Trophoblast cell (in vitro differentiated cells and primary cell): ENCODE measurements around the gene PTGIR.

Experiments
- DNase-seq, 2 donors: peaks; one replicate each; pipeline ENCODE4 v3.0.0-alpha.2; 2016
- H2AFZ ChIP-seq: 2 replicates; pipeline ENCODE4 v1.6.1; 2013; ENCODE audit warnings: low read length, moderate library complexity, mild to moderate bottlenecking; ENCODE audit not compliant: insufficient read depth, poor library complexity
- H2AK5ac ChIP-seq: 2 replicates; pipeline ENCODE4 v1.6.1; 2013; ENCODE audit warnings: mild to moderate bottlenecking, low read length
- H2BK120ac ChIP-seq: 2 replicates; pipeline ENCODE4 v1.6.1; 2013; ENCODE audit warnings: low read length, mild to moderate bottlenecking, moderate library complexity; ENCODE audit not compliant: insufficient read depth, poor library complexity
- H2BK12ac ChIP-seq: 2 replicates; pipeline ENCODE4 v1.6.1; 2013; ENCODE audit warnings: mild to moderate bottlenecking, low read length, moderate library complexity
- H2BK5ac ChIP-seq: 2 replicates; pipeline ENCODE4 v1.6.1; 2013; ENCODE audit warnings: low read length, low read depth, moderate library complexity, mild to moderate bottlenecking; ENCODE audit not compliant: poor library complexity
- H3K14ac ChIP-seq: 2 replicates; pipeline ENCODE4 v1.6.1; 2013; ENCODE audit warnings: mild to moderate bottlenecking, low read length
- H3K18ac ChIP-seq: 2 replicates; pipeline ENCODE4 v1.6.1; 2013; ENCODE audit warnings: mild to moderate bottlenecking, low read length
- H3K23ac ChIP-seq: 2 replicates; pipeline ENCODE4 v1.6.1; 2013; ENCODE audit warnings: low read length
- H3K27ac ChIP-seq: 2 replicates; pipeline ENCODE4 v1.5.1; 2013; ENCODE audit warnings: low read depth, mild to moderate bottlenecking, inconsistent platforms, low read length, moderate library complexity
- H3K27me3 ChIP-seq: 2 replicates; pipeline ENCODE4 v1.6.1; 2013; ENCODE audit warnings: inconsistent platforms, mild to moderate bottlenecking, low read length, moderate library complexity; ENCODE audit not compliant: insufficient read depth
- H3K36me3 ChIP-seq, 2 experiments: 1 replicate in 1 of 2; 2 replicates in 1 of 2; pipeline ENCODE4 v1.6.1; 2013; ENCODE audit warnings: low read length in 2 of 2, mild to moderate bottlenecking in 2 of 2, moderate library complexity in 1 of 2; ENCODE audit not compliant: insufficient read depth in 2 of 2, control insufficient read depth in 1 of 2
- H3K4ac ChIP-seq: 2 replicates; pipeline ENCODE4 v1.6.1; 2013; ENCODE audit warnings: low read depth, mild to moderate bottlenecking, low read length, moderate library complexity
- H3K4me1 ChIP-seq, 2 experiments: 1 replicate in 1 of 2; 2 replicates in 1 of 2; pipeline ENCODE4 v1.6.1; 2013; ENCODE audit warnings: low read length in 2 of 2, mild to moderate bottlenecking in 2 of 2, moderate library complexity in 1 of 2; ENCODE audit not compliant: insufficient read depth in 2 of 2, control insufficient read depth in 1 of 2
- H3K4me2 ChIP-seq: 2 replicates; pipeline ENCODE4 v1.6.1; 2013; ENCODE audit warnings: inconsistent platforms, mild to moderate bottlenecking, low read length, moderate library complexity
- H3K4me3 ChIP-seq: 2 replicates; pipeline ENCODE4 v1.5.1; 2013; ENCODE audit warnings: mild to moderate bottlenecking, low read depth, low read length, inconsistent platforms
- H3K79me1 ChIP-seq: one replicate; pipeline ENCODE4 v1.6.1; 2013; ENCODE audit warnings: low read length
- H3K79me2 ChIP-seq: 2 replicates; pipeline ENCODE4 v1.6.1; 2013; ENCODE audit warnings: low read length, mild to moderate bottlenecking; ENCODE audit not compliant: control insufficient read depth, insufficient read depth, poor library complexity
- H3K9ac ChIP-seq: 2 replicates; pipeline ENCODE4 v1.6.1; 2013; ENCODE audit warnings: mild to moderate bottlenecking, low read length
- H3K9me3 ChIP-seq: 2 replicates; pipeline ENCODE4 v1.6.1; 2013; ENCODE audit warnings: low read depth, mild to moderate bottlenecking, control low read depth, inconsistent platforms, low read length; ENCODE audit not compliant: insufficient read depth
- H4K12ac ChIP-seq: 2 replicates; pipeline ENCODE4 v1.6.1; 2013; ENCODE audit warnings: low read depth, mild to moderate bottlenecking, low read length, moderate library complexity
- H4K8ac ChIP-seq: 2 replicates; pipeline ENCODE4 v1.6.1; 2013; ENCODE audit warnings: low read depth, mild to moderate bottlenecking, low read length, moderate library complexity
- H4K91ac ChIP-seq: one replicate; pipeline ENCODE4 v1.6.1; 2013; ENCODE audit warnings: low read depth, mild to moderate bottlenecking, low read length, moderate library complexity
- WGBS: extraction: QIAGEN DNeasy Blood & Tissue Kit; methylation state at CpG from one replicate; pipeline ENCODE4 v1.1.7; 2013; ENCODE audit warnings: missing lambda C conversion rate; ENCODE audit not compliant: insufficient read length, insufficient coverage; ENCODE audit errors: extremely low coverage; 5-methylcytosine and 5-hydroxymethylcytosine counted together

PTGIR gene

DNA sequence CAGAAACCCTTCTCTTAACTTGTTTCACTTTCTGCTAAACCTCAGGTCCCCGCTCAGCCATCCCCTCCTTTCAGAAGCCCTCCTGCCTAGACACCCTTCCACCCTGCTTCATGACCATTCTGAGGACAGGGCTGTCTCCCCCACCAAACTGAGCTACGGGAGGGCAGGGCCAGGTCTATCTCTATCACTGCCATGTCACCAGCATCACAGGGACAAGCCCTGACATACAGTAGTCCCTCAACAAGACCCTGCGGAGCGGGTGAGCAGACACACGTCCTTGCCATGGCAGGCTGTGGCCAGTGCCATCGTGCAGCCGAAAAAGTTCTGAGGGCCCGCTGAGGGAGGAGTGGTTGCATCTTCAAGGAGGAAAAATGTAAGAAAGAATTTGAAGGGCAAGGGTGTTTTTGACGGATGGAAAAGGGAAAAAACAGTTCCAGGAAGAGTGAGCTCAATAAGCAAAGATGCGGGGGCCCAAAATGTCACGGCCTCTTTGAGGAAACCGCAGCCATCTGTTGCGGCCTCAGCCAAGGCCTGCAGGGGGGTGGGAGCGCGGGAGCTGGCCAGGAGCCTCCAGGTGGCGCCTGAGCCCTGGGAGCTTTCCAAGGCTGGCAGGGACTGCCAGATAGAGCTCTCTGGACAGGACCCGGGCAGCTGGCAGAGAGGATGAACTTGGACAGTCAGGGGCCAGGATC is 8.1 kb downstream of the PTGIR start:
- H4K12ac ChIP-seq, result no peak overlapping the region
- H3K4me3 ChIP-seq, result no peak overlapping the region
- no peak overlapping the region for H3K18ac ChIP-seq
- H3K9me3 ChIP-seq, result peaks cover 2% of the 10 kb centered on the region
- no peaks in the 10 kb centered on the region for H3K36me3 ChIP-seq
- H3K27ac ChIP-seq, result no peak overlapping the region
- H2AFZ ChIP-seq, result no peak overlapping the region
- no peak overlapping the region for H4K91ac ChIP-seq
- no peak overlapping the region for H3K4me2 ChIP-seq
- H3K79me2 ChIP-seq, result no peaks in the 10 kb centered on the region
- peaks cover 4% of the 10 kb centered on the region for H3K79me1 ChIP-seq
- no peaks in the 10 kb centered on the region for H3K27me3 ChIP-seq
- H3K23ac ChIP-seq, result no peak overlapping the region
- H2BK12ac ChIP-seq, result no peak overlapping the region
- peaks cover 9 to 12% of the 10 kb centered on the region in 2 experiments for H3K4me1 ChIP-seq
- H3K9ac ChIP-seq, result no peak overlapping the region
- H2BK120ac ChIP-seq, result no peak overlapping the region
- H4K8ac ChIP-seq, result no peak overlapping the region
- no peak overlapping the region for H2AK5ac ChIP-seq
- no peak overlapping the region for H2BK5ac ChIP-seq
- no peak overlapping the region for H3K4ac ChIP-seq
- peak; percentile 27 to 53 for DNase-seq
- H3K14ac ChIP-seq, result no peak overlapping the region
- WGBS, result no CpG with 5 or more reads among the region's 17 CpGs

DNA sequence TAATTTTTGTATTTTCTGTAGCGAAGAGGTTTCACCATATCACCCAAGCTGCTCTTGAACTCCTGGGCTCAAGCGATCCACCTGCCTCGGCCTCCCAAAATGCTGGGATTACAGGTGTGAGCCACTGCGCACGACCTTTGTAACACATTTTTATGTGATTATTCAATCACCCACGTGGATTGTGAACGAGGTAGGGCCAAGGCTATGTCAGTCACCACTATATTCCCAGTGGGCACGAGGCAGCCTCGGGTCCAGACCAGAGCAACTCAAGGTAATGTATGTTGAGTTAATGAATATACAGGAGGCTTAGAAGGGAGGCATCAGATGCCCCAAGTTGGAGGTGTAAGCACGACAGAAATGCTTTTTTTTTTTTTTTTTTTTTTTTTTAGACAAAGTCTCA is 8.9 kb downstream of the PTGIR start:
- H2AFZ ChIP-seq, result no peak overlapping the region

DNA sequence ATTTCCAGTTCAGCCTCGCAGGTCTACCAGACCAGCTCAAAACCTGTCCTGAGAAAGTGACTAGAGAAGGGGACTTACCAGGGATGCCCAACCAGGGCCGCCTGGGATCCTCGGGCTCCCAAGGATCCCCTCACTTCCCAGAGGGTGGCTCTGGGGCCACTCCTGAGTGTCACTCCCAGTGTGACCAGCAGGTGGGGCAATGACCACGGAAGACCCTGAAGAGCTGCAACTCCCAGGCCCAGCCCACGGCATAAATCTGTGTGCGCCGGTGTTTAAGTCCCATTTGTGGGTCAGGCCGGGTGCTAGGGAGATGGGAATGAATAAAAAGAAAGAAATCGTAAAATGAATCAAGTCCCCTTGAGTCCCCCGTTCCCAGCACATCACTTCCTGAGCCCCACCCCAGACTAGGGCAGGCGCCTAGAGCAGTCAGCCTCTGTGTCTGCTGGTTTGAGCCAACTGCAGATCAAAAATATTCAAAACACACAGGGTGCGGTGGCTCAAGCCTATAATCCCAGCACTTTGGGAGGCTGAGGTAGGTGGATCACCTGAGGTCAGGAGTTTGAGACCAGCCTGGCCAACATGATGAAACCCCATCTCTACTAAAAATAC is 10.7 kb downstream of the PTGIR start:
- Histone ChIP-seq H3K79me2 (no peaks in the 10 kb centered on the region), H3K23ac (no peak overlapping the region), H3K4me2 (no peak overlapping the region), H2BK120ac (no peak overlapping the region), H3K27ac (no peak overlapping the region), H4K12ac (no peak overlapping the region), H2BK5ac (no peak overlapping the region), H4K91ac (no peak overlapping the region), H3K79me1 (no peaks in the 10 kb centered on the region), H2AK5ac (no peak overlapping the region), H4K8ac (no peak overlapping the region), H3K4me1 (no peaks in the 10 kb centered on the region), H3K27me3 (no peaks in the 10 kb centered on the region), H3K36me3 (peaks cover 17 to 19% of the 10 kb centered on the region in 2 experiments), H2AFZ (no peak overlapping the region), H3K14ac (no peak overlapping the region), H3K4ac (no peak overlapping the region), H3K9me3 (peaks cover 2% of the 10 kb centered on the region), H3K4me3 (no peak overlapping the region), H3K9ac (no peak overlapping the region), H3K18ac (no peak overlapping the region), H2BK12ac (no peak overlapping the region)
- peak; percentile 61 to 84 for DNase-seq
- WGBS, result no CpG with 5 or more reads among the region's 12 CpGs

More for the DNA sequence above, 8.9 kb downstream of the PTGIR start:
- no peak overlapping the region for H3K14ac ChIP-seq
- no peak overlapping the region for H3K27ac ChIP-seq
- no peak overlapping the region for H3K18ac ChIP-seq
- no peak overlapping the region for H3K4me3 ChIP-seq
- no peak overlapping the region for H4K91ac ChIP-seq
- H3K4ac ChIP-seq, result no peak overlapping the region
- H3K79me1 ChIP-seq, result no peaks in the 10 kb centered on the region
- peaks cover 3% of the 10 kb centered on the region in 2 experiments for H3K36me3 ChIP-seq
- H4K12ac ChIP-seq, result no peak overlapping the region
- WGBS, result no CpG with 5 or more reads among the region's 10 CpGs
- no peak overlapping the region for H2BK5ac ChIP-seq
- peaks cover 2% of the 10 kb centered on the region for H3K9me3 ChIP-seq
- H3K4me2 ChIP-seq, result no peak overlapping the region
- no peak overlapping the region for H4K8ac ChIP-seq
- no peak overlapping the region for H2AK5ac ChIP-seq
- H2BK120ac ChIP-seq, result no peak overlapping the region
- H3K4me1 ChIP-seq, result peaks cover 3 to 6% of the 10 kb centered on the region in 2 experiments
- H3K79me2 ChIP-seq, result no peaks in the 10 kb centered on the region
- no peaks in the 10 kb centered on the region for H3K27me3 ChIP-seq
- no peak overlapping the region for H2BK12ac ChIP-seq
- H3K9ac ChIP-seq, result no peak overlapping the region
- no peak for DNase-seq
- no peak overlapping the region for H3K23ac ChIP-seq

DNA sequence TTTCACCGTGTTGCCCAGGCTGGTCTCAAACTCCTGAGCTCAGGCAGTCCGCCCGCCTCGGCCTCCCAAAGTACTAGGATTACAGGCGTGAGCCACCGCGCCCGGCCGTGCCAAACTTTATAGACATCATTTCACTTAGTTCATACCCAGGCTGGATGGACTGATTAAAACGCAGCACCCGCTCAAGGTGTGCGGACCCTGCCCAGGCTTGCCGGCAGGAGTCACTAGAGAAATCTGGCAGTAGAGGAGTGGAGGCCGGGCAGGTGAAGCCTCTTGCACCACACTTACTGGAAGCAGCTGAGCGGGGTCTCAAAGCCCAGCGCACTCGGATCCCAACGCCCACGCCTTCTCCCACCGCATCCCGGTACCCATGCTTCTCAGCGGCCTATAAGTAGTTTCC is 11.4 kb downstream of the PTGIR start:
- Histone ChIP-seq H3K9me3 (peaks cover 2% of the 10 kb centered on the region), H3K4ac (no peak overlapping the region), H2BK12ac (no peak overlapping the region)

More for the DNA sequence above, 11.4 kb downstream of the PTGIR start:
- Histone ChIP-seq H3K4me2 (no peak overlapping the region), H3K36me3 (peaks cover 24 to 26% of the 10 kb centered on the region in 2 experiments), H4K91ac (no peak overlapping the region), H2BK5ac (no peak overlapping the region), H3K14ac (no peak overlapping the region), H3K79me1 (no peaks in the 10 kb centered on the region), H3K18ac (no peak overlapping the region), H3K4me3 (no peak overlapping the region), H2BK120ac (no peak overlapping the region), H3K9ac (no peak overlapping the region), H4K12ac (no peak overlapping the region), H4K8ac (no peak overlapping the region), H3K79me2 (no peaks in the 10 kb centered on the region), H3K23ac (no peak overlapping the region), H3K4me1 (no peaks in the 10 kb centered on the region), H3K27me3 (no peaks in the 10 kb centered on the region), H2AK5ac (no peak overlapping the region), H3K27ac (no peak overlapping the region), H2AFZ (no peak overlapping the region)
- DNase-seq, result no peak
- WGBS, result no CpG with 5 or more reads among the region's 22 CpGs
